Subcutaneous abdominal adipose tissue (tissue), 5 donors: ENCODE results near the gene METTL8.
A peak's percentile ranks its signal among the peaks of the same experiment; 100 is the strongest.

ENCODE experiments used
- H3K27ac ChIP-seq: one replicate; pipeline ENCODE4 v1.7.0; 2013; ENCODE audit warnings: low read depth, mild to moderate bottlenecking, inconsistent platforms, low read length, moderate library complexity
- H3K27me3 ChIP-seq, 5 donors: one replicate each; pipeline ENCODE4 v1.7.0; 2013; ENCODE audit warnings: low read length in 5 of 5, inconsistent platforms in 1 of 5; ENCODE audit not compliant: control insufficient read depth in 5 of 5, insufficient read depth in 4 of 5
- H3K36me3 ChIP-seq, 5 donors: one replicate each; pipeline ENCODE4 v1.7.0; 2013; ENCODE audit warnings: low read length in 5 of 5; ENCODE audit not compliant: control insufficient read depth in 5 of 5, insufficient read depth in 5 of 5
- H3K4me1 ChIP-seq, 5 donors: one replicate each; pipeline ENCODE4 v1.7.0; 2013; ENCODE audit warnings: low read length in 5 of 5, mild to moderate bottlenecking in 3 of 5, moderate library complexity in 1 of 5; ENCODE audit not compliant: control insufficient read depth in 5 of 5, insufficient read depth in 5 of 5
- H3K4me3 ChIP-seq, 5 donors: one replicate each; pipeline ENCODE4 v1.7.0; 2013; ENCODE audit warnings: low read length in 5 of 5, low read depth in 1 of 5
- H3K9ac ChIP-seq, 5 donors: one replicate each; pipeline ENCODE4 v1.7.0; 2013; ENCODE audit warnings: low read length in 5 of 5, mild to moderate bottlenecking in 4 of 5, moderate library complexity in 3 of 5
- H3K9me3 ChIP-seq, 5 donors: one replicate each; pipeline ENCODE4 v1.7.0; 2013; ENCODE audit warnings: low read length in 5 of 5; ENCODE audit not compliant: control insufficient read depth in 5 of 5
- donor health status: healthy.
- donor health status: healthy.
- donor health status: healthy.
- donor health status: healthy.
- donor health status: healthy.

The METTL8 gene

GRCh38 chr2:171459498-171459897 lies 25.7 kb upstream of the METTL8 start:
- Histone ChIP-seq H3K4me1 (no peaks in the 10 kb centered on the region), H3K9ac (no peak overlapping the region), H3K9me3 (no peaks in the 10 kb centered on the region), H3K4me3 (no peak overlapping the region), H3K36me3 (peaks cover 10 to 30% (median 18%) of the 10 kb centered on the region in 5 donors), H3K27me3 (no peaks in the 10 kb centered on the region), H3K27ac (no peak overlapping the region)

GRCh38 chr2:171452773-171453172 lies 19.0 kb upstream of the METTL8 start:
- Histone ChIP-seq H3K27ac (no peak overlapping the region), H3K4me3 (no peak overlapping the region), H3K36me3 (peaks cover 30 to 59% (median 50%) of the 10 kb centered on the region in 5 donors), H3K9ac (no peak overlapping the region), H3K9me3 (no peaks in the 10 kb centered on the region), H3K4me1 (no peaks in the 10 kb centered on the region), H3K27me3 (no peaks in the 10 kb centered on the region)

GRCh38 chr2:171451074-171451473 lies 17.3 kb upstream of the METTL8 start:
- Histone ChIP-seq H3K27me3 (no peaks in the 10 kb centered on the region), H3K36me3 (peaks cover 30 to 58% (median 40%) of the 10 kb centered on the region in 5 donors), H3K4me3 (no peak overlapping the region), H3K9me3 (no peaks in the 10 kb centered on the region), H3K9ac (no peak overlapping the region), H3K27ac (no peak overlapping the region), H3K4me1 (no peaks in the 10 kb centered on the region)

- Histone ChIP-seq H3K27ac (no peak overlapping the region), H3K9me3 (no peaks in the 10 kb centered on the region), H3K4me3 (no peak overlapping the region), H3K36me3 (peaks cover 22 to 56% (median 40%) of the 10 kb centered on the region in 5 donors), H3K4me1 (no peaks in the 10 kb centered on the region), H3K27me3 (no peaks in the 10 kb centered on the region), H3K9ac (no peak overlapping the region)
These were observed 13.9 kb upstream of the METTL8 start for GRCh38 chr2:171447675-171448074.

- H3K4me1 ChIP-seq, result no peaks in the 10 kb centered on the region
- no peak overlapping the region for H3K4me3 ChIP-seq
- H3K9me3 ChIP-seq, result no peaks in the 10 kb centered on the region
- no peak overlapping the region for H3K9ac ChIP-seq
- H3K36me3 ChIP-seq, result peaks cover 27 to 45% (median 30%) of the 10 kb centered on the region in 5 donors
- no peaks in the 10 kb centered on the region for H3K27me3 ChIP-seq
- H3K27ac ChIP-seq, result no peak overlapping the region
These were observed 7.7 kb upstream of the METTL8 start for GRCh38 chr2:171441470-171441869.

- Histone ChIP-seq H3K4me3 (no peak overlapping the region), H3K9ac (no peak overlapping the region), H3K36me3 (peaks cover 12 to 27% (median 22%) of the 10 kb centered on the region in 5 donors)
These were observed 2.5 kb upstream of the METTL8 start for GRCh38 chr2:171436307-171436706.

GRCh38 chr2:171434013-171434989 lies 511 bp upstream of the METTL8 start, which contains the start of gene DCAF17:
Gene DCAF17, plus strand, starts transcription at chr2:171434226. Its CDS starts 352 bp downstream, at chr2:171434578.
- Histone ChIP-seq H3K4me1 (peaks cover 4 to 22% (median 15%) of the 10 kb centered on the region in 5 donors), H3K27ac (peak within 1 kb of the TSS; percentile 87), H3K4me3 (peak within 1 kb of the TSS; percentile 80 to 97 (median 84)), H3K9ac (peak within 1 kb of the TSS; percentile 26 to 96 (median 94)), H3K9me3 (no peaks in the 10 kb centered on the region), H3K36me3 (peaks cover 3 to 13% (median 9%) of the 10 kb centered on the region in 5 donors), H3K27me3 (no peaks in the 10 kb centered on the region)

More at GRCh38 chr2:171436307-171436706, 2.5 kb upstream of the METTL8 start:
- Histone ChIP-seq H3K27ac (no peak overlapping the region), H3K27me3 (no peaks in the 10 kb centered on the region), H3K4me1 (peaks cover 4 to 22% (median 15%) of the 10 kb centered on the region in 5 donors), H3K9me3 (no peaks in the 10 kb centered on the region)

GRCh38 chr2:171432969-171433762 lies 624 bp downstream of the METTL8 start:
- peaks cover 4 to 22% (median 15%) of the 10 kb centered on the region in 5 donors for H3K4me1 ChIP-seq
- peak overlapping the region; percentile 80 to 97 (median 84) for H3K4me3 ChIP-seq
- H3K9ac ChIP-seq, result peak overlapping the region in 4 of 5 donors; percentile 83 to 96 (median 90)
- peaks cover 2 to 10% (median 7%) of the 10 kb centered on the region in 5 donors for H3K36me3 ChIP-seq
- H3K27me3 ChIP-seq, result no peaks in the 10 kb centered on the region
- H3K9me3 ChIP-seq, result no peaks in the 10 kb centered on the region
- H3K27ac ChIP-seq, result peak overlapping the region; percentile 87

- H3K27ac ChIP-seq, result no peak overlapping the region
- H3K4me3 ChIP-seq, result no peak overlapping the region
These were observed 1.4 kb downstream of the METTL8 start for GRCh38 chr2:171432206-171432968.

More at GRCh38 chr2:171432206-171432968, 1.4 kb downstream of the METTL8 start:
- Histone ChIP-seq H3K4me1 (peaks cover 4 to 22% (median 15%) of the 10 kb centered on the region in 5 donors), H3K9ac (no peak overlapping the region), H3K27me3 (no peaks in the 10 kb centered on the region), H3K36me3 (peaks cover 2 to 6% (median 5%) of the 10 kb centered on the region in 5 donors), H3K9me3 (no peaks in the 10 kb centered on the region)
